Activated CD4-positive, CD25-positive, alpha-beta regulatory T cell treated with anti-CD3 and anti-CD28 coated beads, Interleukin-2, amount 50 U/mL, for 16 hours (primary cell): ENCODE data around the gene SUN5.
"Not testable (repeated sequence)": the region's sequence is repeated elsewhere in the genome, so short reads cannot be mapped to it uniquely, and the experiment has no call there.

Experiments used
- DNase-seq: peaks from one replicate; pipeline ENCODE4 v3.0.0-alpha.2; 2020; ENCODE audit warnings: low read depth, low spot score

Gene SUN5

GRCh38 chr20:32965115-32965514 is 39.1 kb downstream of the SUN5 start:
- no peak for DNase-seq

GRCh38 chr20:32964575-32964974 is 39.7 kb downstream of the SUN5 start:
- no peak for DNase-seq

- no peak for DNase-seq
Observed at GRCh38 chr20:32963176-32963575, 41.1 kb downstream of the SUN5 start.

GRCh38 chr20:32962646-32963045 is 41.6 kb downstream of the SUN5 start:
- not testable (repeated sequence) for DNase-seq

GRCh38 chr20:32962053-32962452 is 42.2 kb downstream of the SUN5 start:
- DNase-seq, result no peak

- no peak for DNase-seq
Observed at GRCh38 chr20:32960849-32961731, 43.1 kb downstream of the SUN5 start.

- no peak for DNase-seq
Observed at GRCh38 chr20:32960222-32960518, 44.1 kb downstream of the SUN5 start.

- DNase-seq, result no peak
Observed at GRCh38 chr20:32959351-32960221, 44.6 kb downstream of the SUN5 start.

GRCh38 chr20:32958574-32958973 is 45.7 kb downstream of the SUN5 start:
- DNase-seq, result no peak

GRCh38 chr20:32957459-32957858 is 46.8 kb downstream of the SUN5 start:
- no peak for DNase-seq

- not testable (repeated sequence) for DNase-seq
Observed at GRCh38 chr20:32950539-32950938, 53.7 kb downstream of the SUN5 start.

GRCh38 chr20:32946629-32947028 is 57.6 kb downstream of the SUN5 start:
- no peak for DNase-seq

GRCh38 chr20:32945710-32946221 is 58.5 kb downstream of the SUN5 start:
- DNase-seq, result no peak

- no peak for DNase-seq
Observed at GRCh38 chr20:32943490-32944052, 60.7 kb downstream of the SUN5 start.

- no peak for DNase-seq
Observed at GRCh38 chr20:32941155-32941885, 62.9 kb downstream of the SUN5 start.

- DNase-seq, result no peak
Observed at GRCh38 chr20:32934580-32934979, 69.7 kb downstream of the SUN5 start.
